Neural progenitor cell (in vitro differentiated cells): ENCODE data around the gene PLEKHM1. TPM values are rescaled to one million over a fixed set of nuclear protein-coding genes. Genes with fewer than 3 reads are reported as not detected.

Experiments used
- DNase-seq: peaks from one replicate; pipeline ENCODE4 v3.0.0-alpha.2; 2016; ENCODE audit warnings: low spot score
- H2AFZ ChIP-seq: fragments of 200-600 bp; sonication (generic); replicated peaks from 2 replicates; pipeline ENCODE4 v1.6.1; 2016; ENCODE audit warnings: antibody characterized with exemption
- H3F3A ChIP-seq: fragments of 200-600 bp; sonication (generic); 2 replicates; pipeline ENCODE4 v1.6.1; 2016; ENCODE audit warnings: antibody characterized with exemption, low read depth
- H3K27ac ChIP-seq: fragments of 200-600 bp; sonication (generic); 2 replicates; pipeline ENCODE4 v1.5.1; 2016; ENCODE audit warnings: mild to moderate bottlenecking
- H3K27me3 ChIP-seq: fragments of 200-600 bp; sonication (generic); 2 replicates; pipeline ENCODE4 v1.6.1; 2016; ENCODE audit warnings: mild to moderate bottlenecking, moderate library complexity
- H3K36me3 ChIP-seq: fragments of 200-600 bp; sonication (generic); 2 replicates; pipeline ENCODE4 v1.5.1; 2016
- H3K4me1 ChIP-seq: fragments of 200-600 bp; sonication (generic); 2 replicates; pipeline ENCODE4 v1.6.1; 2016; ENCODE audit warnings: mixed run types
- H3K4me2 ChIP-seq: fragments of 200-600 bp; sonication (generic); 2 replicates; pipeline ENCODE4 v1.6.1; 2016
- H3K4me3 ChIP-seq: fragments of 200-600 bp; sonication (generic); 2 replicates; pipeline ENCODE4 v1.5.1; 2016
- H3K79me2 ChIP-seq: fragments of 200-600 bp; sonication (generic); 2 replicates; pipeline ENCODE4 v1.6.1; 2016; ENCODE audit warnings: low read depth
- H3K9ac ChIP-seq: fragments of 200-600 bp; sonication (generic); 2 replicates; pipeline ENCODE4 v1.6.1; 2016
- H3K9me3 ChIP-seq: fragments of 200-600 bp; sonication (generic); 2 replicates; pipeline ENCODE4 v1.5.1; 2016; ENCODE audit warnings: low read depth
- H4K20me1 ChIP-seq: fragments of 200-600 bp; sonication (generic); 2 replicates; pipeline ENCODE4 v1.6.1; 2016; ENCODE audit warnings: low read depth
- H3K27ac Mint-ChIP-seq: 3 replicates; pipeline ENCODE4 v1.8.0; 2021; ENCODE audit warnings: mixed read lengths
- H3K27me3 Mint-ChIP-seq: 2 replicates; pipeline ENCODE4 v1.8.0; 2022; ENCODE audit warnings: low read depth, mild to moderate bottlenecking, inconsistent platforms, moderate library complexity, mixed read lengths; ENCODE audit not compliant: insufficient read depth
- H3K36me3 Mint-ChIP-seq: 3 replicates; pipeline ENCODE4 v1.8.0; 2021; ENCODE audit warnings: mixed read lengths
- H3K4me1 Mint-ChIP-seq: 3 replicates; pipeline ENCODE4 v1.8.0; 2021; ENCODE audit warnings: mixed read lengths
- H3K4me3 Mint-ChIP-seq: 3 replicates; pipeline ENCODE4 v1.8.0; 2021; ENCODE audit warnings: mild to moderate bottlenecking, moderate library complexity, mixed read lengths
- H3K9me3 Mint-ChIP-seq: 3 replicates; pipeline ENCODE4 v1.8.0; 2020; ENCODE audit warnings: mixed read lengths
- EZH2 ChIP-seq: fragments of 200-600 bp; sonication (generic); IDR thresholded peaks from 2 replicates; pipeline ENCODE4 v1.6.1; 2017; ENCODE audit warnings: antibody characterized with exemption, mild to moderate bottlenecking, moderate library complexity
- EZH2phosphoT487 ChIP-seq: fragments of 200-600 bp; sonication (generic); IDR thresholded peaks from 2 replicates; pipeline ENCODE4 v1.6.1; 2017; ENCODE audit warnings: antibody characterized with exemption
- total RNA-seq: library from RNA; depleted of rRNA; stranded (reverse); fragments of >200 nt; gene quantifications from 2 replicates; pipeline ENCODE4 v1.2.3, GENCODE V29; 2015; ENCODE audit warnings: low replicate concordance
- TF ChIP-seq, protein P1 (sequence below): fragments of 200-600 bp; sonication (generic); IDR thresholded peaks from 2 replicates; pipeline ENCODE4 v1.5.1; 2017; ENCODE audit warnings: antibody characterized with exemption, mild to moderate bottlenecking

The PLEKHM1 gene
- total RNA-seq, 1 donor from 2014 or later = 7.0 TPM

- peak overlapping the region; percentile 69 for H3K4me3 Mint-ChIP-seq
- Histone ChIP-seq H3K4me2 (peak overlapping the region; percentile 98), H3K4me1 (peaks cover 10% of the 10 kb centered on the region), H4K20me1 (peaks cover 31% of the 10 kb centered on the region), H3K79me2 (no peaks in the 10 kb centered on the region), H3K27ac (no peak overlapping the region), H3K9ac (no peak overlapping the region), H2AFZ (no peak overlapping the region), H3K27me3 (peaks cover 65% of the 10 kb centered on the region), H3F3A (peaks cover 26% of the 10 kb centered on the region), H3K9me3 (no peaks in the 10 kb centered on the region), H3K4me3 (peak overlapping the region; percentile 61), H3K36me3 (no peaks in the 10 kb centered on the region)
- TF ChIP-seq, protein P1, sequence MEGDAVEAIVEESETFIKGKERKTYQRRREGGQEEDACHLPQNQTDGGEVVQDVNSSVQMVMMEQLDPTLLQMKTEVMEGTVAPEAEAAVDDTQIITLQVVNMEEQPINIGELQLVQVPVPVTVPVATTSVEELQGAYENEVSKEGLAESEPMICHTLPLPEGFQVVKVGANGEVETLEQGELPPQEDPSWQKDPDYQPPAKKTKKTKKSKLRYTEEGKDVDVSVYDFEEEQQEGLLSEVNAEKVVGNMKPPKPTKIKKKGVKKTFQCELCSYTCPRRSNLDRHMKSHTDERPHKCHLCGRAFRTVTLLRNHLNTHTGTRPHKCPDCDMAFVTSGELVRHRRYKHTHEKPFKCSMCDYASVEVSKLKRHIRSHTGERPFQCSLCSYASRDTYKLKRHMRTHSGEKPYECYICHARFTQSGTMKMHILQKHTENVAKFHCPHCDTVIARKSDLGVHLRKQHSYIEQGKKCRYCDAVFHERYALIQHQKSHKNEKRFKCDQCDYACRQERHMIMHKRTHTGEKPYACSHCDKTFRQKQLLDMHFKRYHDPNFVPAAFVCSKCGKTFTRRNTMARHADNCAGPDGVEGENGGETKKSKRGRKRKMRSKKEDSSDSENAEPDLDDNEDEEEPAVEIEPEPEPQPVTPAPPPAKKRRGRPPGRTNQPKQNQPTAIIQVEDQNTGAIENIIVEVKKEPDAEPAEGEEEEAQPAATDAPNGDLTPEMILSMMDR = no peak
- TF ChIP-seq EZH2phosphoT487 = no peak
- no peak for TF ChIP-seq EZH2
- peaks cover 43% of the 10 kb centered on the region for H3K27me3 Mint-ChIP-seq
- no peak overlapping the region for H3K27ac Mint-ChIP-seq
- DNase-seq = no peak
- H3K9me3 Mint-ChIP-seq = no peaks in the 10 kb centered on the region
- H3K36me3 Mint-ChIP-seq = no peaks in the 10 kb centered on the region
- peaks cover 17% of the 10 kb centered on the region for H3K4me1 Mint-ChIP-seq
Measured at GRCh38 chr17:45433159-45433535, 57.4 kb downstream of the PLEKHM1 start.

DNA sequence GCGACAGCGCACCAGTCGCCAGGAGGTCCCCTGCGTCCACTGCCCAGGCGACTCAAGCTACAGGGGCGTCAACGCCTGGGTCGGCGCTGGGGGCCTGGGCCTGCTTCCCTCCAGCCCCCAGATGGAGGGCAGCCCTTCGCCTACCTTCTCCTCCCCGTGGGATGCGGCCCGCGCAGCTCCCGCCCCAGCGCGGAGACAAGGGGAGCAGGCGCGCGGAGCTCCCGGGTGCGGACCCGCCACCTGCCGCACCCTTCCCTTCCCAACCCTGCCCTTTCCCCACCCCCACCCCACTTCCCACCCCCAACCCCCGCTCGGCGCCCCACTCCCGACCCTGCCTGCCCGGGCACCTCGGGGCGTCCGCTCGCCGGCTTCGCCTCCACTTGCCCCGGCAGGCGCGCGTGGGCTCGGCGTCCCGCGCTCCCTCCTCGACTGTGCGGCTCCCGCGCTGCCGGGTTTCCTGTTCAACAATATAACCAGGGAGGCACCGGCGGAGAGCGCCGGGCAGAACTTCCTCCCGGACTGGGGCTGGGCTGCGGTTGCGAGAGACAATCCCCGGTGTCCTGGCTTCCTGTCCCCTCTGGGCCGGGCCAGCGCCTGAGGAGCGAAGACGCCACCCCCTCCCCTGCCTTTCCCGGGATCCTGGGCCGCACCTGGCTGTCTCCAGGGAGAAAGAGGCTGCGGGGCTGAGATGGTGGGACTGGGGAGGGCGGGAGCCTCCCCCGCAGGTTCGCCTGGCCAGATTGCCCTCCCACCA is 57.9 kb downstream of the PLEKHM1 start, which contains the start of gene ARHGAP27:
ARHGAP27 (minus strand) TSS at position 466 of the 754 bp plus-strand sequence. CDS start 2,591 bp downstream, outside the sequence.
- peaks cover 44% of the 10 kb centered on the region for H3K27me3 Mint-ChIP-seq
- Histone ChIP-seq H2AFZ (peak within 1 kb of the TSS; percentile 95), H4K20me1 (peaks cover 31% of the 10 kb centered on the region), H3K27me3 (peaks cover 71% of the 10 kb centered on the region), H3K4me2 (peak within 1 kb of the TSS; percentile 98), H3K9me3 (no peaks in the 10 kb centered on the region), H3F3A (peaks cover 26% of the 10 kb centered on the region), H3K4me3 (peak within 1 kb of the TSS; percentile 61), H3K9ac (no peak within 1 kb of the TSS), H3K4me1 (peaks cover 10% of the 10 kb centered on the region), H3K79me2 (no peaks in the 10 kb centered on the region), H3K27ac (no peak within 1 kb of the TSS), H3K36me3 (no peaks in the 10 kb centered on the region)
- H3K4me3 Mint-ChIP-seq = peak within 1 kb of the TSS; percentile 76
- no peaks in the 10 kb centered on the region for H3K9me3 Mint-ChIP-seq
- no peaks in the 10 kb centered on the region for H3K36me3 Mint-ChIP-seq
- H3K4me1 Mint-ChIP-seq = peaks cover 17% of the 10 kb centered on the region
- no peak within 1 kb of the TSS for H3K27ac Mint-ChIP-seq
- peak; percentile 55 for TF ChIP-seq EZH2phosphoT487
- peak; percentile 76 for TF ChIP-seq EZH2
- TF ChIP-seq, protein P1 = no peak
- DNase-seq = peak; percentile 54

- H3K9ac ChIP-seq = no peak overlapping the region
Measured at GRCh38 chr17:45431531-45432404, 58.8 kb downstream of the PLEKHM1 start.

More at GRCh38 chr17:45431531-45432404, 58.8 kb downstream of the PLEKHM1 start:
- Histone ChIP-seq H3K4me2 (peak overlapping the region; percentile 98), H2AFZ (peak overlapping the region; percentile 95), H3K4me1 (peaks cover 10% of the 10 kb centered on the region), H4K20me1 (peaks cover 31% of the 10 kb centered on the region), H3F3A (peaks cover 26% of the 10 kb centered on the region), H3K79me2 (no peaks in the 10 kb centered on the region), H3K27me3 (peaks cover 79% of the 10 kb centered on the region), H3K4me3 (peak overlapping the region; percentile 61), H3K36me3 (no peaks in the 10 kb centered on the region), H3K9me3 (no peaks in the 10 kb centered on the region), H3K27ac (no peak overlapping the region)
- Mint-ChIP-seq H3K27me3 (peaks cover 46% of the 10 kb centered on the region), H3K9me3 (no peaks in the 10 kb centered on the region), H3K36me3 (no peaks in the 10 kb centered on the region), H3K4me3 (peak overlapping the region; percentile 77), H3K4me1 (peaks cover 17% of the 10 kb centered on the region), H3K27ac (no peak overlapping the region)
- DNase-seq = peak; percentile 93
- TF ChIP-seq, protein P1 = no peak
- peak; percentile 67 for TF ChIP-seq EZH2
